ENCODE data around the gene MCF2L.

MCF2L gene

DNA sequence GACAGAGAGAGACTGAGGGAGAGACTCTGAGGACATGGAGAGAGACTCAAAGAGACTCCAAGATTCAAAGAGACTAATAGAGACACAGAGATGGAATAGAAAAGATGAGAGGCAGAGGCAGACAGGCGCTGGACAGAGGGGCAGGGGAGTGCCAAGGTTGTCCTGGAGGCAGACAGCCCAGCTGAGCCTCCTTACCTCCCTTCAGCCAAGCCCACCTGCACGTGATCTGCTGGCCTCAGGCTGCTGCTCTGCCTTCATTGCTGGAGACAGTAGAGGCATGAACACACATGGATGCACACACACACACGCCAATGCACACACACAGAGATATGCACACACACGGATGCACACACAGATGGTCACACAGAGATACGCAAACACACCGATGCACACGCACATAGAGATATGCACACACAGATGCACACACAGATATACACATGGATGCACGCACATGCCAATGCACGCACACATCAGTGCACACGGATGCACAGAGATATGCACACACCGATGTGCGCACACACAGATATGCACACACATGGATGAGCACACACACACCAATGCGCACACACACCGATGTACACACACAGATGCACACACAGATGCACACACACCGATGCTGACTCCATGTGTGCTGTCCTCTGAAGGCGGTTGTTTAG, 150.3 kb downstream of the MCF2L start:
- no peak for DNase-seq (ENCODE audit: low read depth)
- TF ChIP-seq, protein P1, sequence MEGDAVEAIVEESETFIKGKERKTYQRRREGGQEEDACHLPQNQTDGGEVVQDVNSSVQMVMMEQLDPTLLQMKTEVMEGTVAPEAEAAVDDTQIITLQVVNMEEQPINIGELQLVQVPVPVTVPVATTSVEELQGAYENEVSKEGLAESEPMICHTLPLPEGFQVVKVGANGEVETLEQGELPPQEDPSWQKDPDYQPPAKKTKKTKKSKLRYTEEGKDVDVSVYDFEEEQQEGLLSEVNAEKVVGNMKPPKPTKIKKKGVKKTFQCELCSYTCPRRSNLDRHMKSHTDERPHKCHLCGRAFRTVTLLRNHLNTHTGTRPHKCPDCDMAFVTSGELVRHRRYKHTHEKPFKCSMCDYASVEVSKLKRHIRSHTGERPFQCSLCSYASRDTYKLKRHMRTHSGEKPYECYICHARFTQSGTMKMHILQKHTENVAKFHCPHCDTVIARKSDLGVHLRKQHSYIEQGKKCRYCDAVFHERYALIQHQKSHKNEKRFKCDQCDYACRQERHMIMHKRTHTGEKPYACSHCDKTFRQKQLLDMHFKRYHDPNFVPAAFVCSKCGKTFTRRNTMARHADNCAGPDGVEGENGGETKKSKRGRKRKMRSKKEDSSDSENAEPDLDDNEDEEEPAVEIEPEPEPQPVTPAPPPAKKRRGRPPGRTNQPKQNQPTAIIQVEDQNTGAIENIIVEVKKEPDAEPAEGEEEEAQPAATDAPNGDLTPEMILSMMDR (conservative IDR thresholded peaks at IDR 0.05; ENCODE audit: low read length), result no peak
- no peak overlapping the region for H3K4me3 ChIP-seq (ENCODE audit: low read length)

DNA sequence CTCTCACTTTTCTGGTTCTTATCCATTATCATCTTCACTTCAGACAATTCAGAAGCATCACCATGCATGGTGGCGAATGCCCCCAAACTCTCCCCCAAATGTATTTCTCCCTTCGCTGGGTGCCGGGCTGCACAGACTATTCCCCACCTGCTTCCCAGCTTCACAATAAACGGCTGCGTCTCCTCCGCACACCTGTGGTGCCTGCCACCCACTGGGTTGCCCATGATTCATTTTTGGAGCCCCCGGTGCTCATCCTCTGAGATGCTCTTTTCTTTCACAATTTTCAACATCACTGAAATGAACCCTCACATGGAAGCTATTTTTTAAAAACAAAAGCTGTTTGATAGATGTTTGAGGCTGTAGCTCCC, 150.8 kb downstream of the MCF2L start:
- no peak overlapping the region for H3K4me3 ChIP-seq (ENCODE audit: low read length)
- TF ChIP-seq, protein P1 (conservative IDR thresholded peaks at IDR 0.05; ENCODE audit: low read length), result no peak
- DNase-seq (ENCODE audit: low read depth), result no peak

DNA sequence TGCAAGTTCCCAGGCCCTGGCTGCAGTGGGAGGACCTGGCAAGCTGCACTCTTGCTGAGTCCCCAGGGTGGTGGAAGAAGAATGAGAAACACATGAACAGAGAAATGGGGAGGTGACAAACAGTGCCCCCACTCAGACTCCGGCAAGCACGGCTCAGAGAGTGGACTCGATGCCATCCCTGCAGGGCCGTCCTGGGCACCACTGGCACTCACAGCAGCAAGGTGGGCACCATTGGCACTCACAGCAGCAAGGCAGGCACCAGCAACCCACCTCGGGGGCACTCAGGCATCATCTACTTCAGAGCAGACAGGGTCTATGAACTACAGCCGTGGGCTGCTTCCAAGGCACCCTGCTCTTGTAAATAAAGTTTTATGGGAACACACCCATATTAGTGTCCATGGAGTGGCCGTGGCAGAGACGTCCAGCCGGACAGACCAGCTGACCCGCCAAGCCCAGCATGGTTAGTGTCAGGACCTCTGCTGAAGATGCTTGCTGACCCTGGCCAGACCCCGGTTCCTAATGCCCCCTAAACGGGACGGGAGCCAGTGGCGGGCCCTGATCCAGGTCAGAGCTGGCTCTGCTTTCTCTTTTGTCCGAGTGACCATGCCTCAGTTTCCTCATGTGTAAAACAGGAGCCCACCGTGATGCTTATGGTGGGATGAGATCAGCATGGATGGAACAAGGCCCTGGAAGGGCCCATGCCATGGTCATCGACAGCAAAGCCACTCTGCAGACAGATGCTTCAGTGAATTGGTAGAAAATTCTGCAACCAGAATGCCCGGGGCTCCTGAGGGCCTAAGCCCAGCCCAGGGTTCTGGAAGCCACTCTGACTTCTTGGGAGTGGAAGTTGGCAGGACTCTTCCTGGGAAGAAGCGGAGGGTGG, 151.5 kb downstream of the MCF2L start:
- TF ChIP-seq, protein P1 (conservative IDR thresholded peaks at IDR 0.05; ENCODE audit: low read length), result no peak
- no peak overlapping the region for H3K4me3 ChIP-seq (ENCODE audit: low read length)
- DNase-seq (ENCODE audit: low read depth), result no peak

DNA sequence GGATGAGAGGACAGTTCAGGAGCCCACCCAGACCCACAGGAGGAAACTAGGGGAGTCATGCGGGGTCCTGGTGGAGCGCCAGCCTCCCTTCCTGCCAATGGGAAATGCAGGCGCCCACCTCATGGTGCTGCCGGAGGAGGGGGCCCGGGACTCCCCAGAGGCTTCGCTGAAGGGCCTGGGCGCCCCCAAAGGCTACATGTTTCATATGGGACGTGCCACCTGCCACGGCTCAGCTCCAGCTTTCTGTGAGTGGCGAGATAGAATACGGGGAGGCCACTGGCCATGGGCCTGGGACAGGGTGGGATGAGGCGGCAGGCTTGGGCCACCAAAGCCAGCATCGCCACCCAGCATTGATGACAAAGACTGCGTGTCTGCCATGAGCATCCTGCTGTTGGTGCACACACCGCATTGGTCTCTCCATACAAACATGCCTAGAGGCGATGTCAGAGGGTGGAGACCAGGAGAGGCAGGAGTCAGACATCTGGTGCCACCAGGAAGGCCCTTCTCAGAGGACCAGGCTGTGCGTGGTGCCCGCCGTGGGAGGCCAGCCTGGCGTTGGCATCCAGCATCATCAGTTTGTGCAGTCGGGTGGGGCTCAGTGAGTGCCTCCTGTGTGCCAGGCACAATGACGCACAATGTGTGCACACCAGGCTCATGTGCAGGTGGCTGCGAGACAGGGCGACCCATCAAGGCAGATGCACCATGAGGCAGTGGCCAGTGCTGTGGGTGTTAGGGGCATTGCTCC, 152.3 kb downstream of the MCF2L start:
- DNase-seq (ENCODE audit: low read depth), result no peak
- TF ChIP-seq, protein P1 (conservative IDR thresholded peaks at IDR 0.05; ENCODE audit: low read length), result no peak
- no peak overlapping the region for H3K4me3 ChIP-seq (ENCODE audit: low read length)

DNA sequence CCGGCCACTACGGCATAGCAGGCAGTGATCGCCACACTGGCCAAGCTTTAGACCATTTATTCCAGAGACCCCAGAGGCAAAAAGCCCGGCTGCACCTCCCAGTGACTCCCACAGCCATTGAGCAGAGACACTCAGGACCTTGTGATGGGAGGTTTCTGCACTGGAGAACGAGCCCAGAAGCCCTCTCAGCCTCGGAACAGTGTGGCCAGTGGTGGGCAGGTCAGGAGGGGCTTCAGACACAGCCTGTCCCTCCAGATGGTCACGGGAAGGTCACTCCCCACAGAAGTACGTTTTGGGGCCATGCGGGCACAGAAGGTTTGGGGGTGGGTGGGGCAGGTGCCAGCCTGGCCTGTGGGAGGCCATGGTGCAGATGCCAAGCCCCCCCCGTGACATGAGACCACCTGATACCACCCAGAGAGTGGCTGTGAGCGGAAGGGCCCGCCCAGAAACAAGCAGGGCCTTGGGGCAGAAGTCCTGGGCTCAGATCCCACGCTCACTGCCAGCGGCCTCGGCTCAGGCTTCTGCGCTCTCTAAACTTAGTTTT, 153.0 kb downstream of the MCF2L start:
- H3K4me3 ChIP-seq (ENCODE audit: low read length), result no peak overlapping the region
- TF ChIP-seq, protein P1 (conservative IDR thresholded peaks at IDR 0.05; ENCODE audit: low read length), result no peak
- DNase-seq (ENCODE audit: low read depth), result no peak

DNA sequence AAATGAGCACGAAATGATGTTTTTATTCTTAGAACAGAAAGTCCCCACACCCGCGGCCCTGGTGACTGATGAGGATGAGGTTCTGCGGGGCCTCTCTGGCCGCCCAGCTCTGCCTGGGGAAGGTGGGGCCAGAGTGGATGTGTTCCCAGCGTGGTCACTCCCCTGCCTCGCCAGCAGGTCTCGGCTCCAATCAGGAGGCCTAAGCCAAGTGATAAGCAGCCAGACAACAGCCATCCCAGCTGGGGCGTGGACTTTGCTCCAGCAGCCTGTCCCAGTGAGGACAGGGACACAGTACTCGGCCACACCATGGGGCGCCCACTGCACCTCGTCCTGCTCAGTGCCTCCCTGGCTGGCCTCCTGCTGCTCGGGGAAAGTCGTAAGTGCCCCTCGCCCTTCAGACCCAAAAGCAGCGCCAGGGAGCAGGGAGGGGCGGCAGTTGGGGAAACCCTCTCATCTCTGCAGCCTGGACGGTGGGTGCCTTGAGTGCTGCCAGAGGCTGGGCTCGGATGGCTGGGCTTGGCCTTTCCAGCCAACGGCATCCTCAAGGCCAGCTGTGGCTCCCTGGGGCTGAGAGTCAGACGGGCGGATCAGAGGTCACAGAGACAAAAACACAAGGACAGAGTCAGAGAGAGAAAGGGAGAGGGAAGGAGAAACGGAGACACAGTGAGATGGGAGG, 153.7 kb downstream of the MCF2L start, which contains the start of gene F10:
TSS of gene F10 (plus strand) at position 250 of the 676 bp plus-strand sequence. CDS start at position 307, 57 bp downstream.
- peak within 1 kb of the TSS; percentile 54 for H3K4me3 ChIP-seq (ENCODE audit: low read length)
- TF ChIP-seq, protein P1 (conservative IDR thresholded peaks at IDR 0.05; ENCODE audit: low read length), result peak; percentile 12; the same call in 1 of the 2 replicates
- peak; percentile 70 for DNase-seq (ENCODE audit: low read depth)

Measured in AG10803 (cell line).